HCT116 (cell line): ENCODE data around the gene SLC25A6. TPM values are rescaled to one million over a fixed set of nuclear protein-coding genes. Genes with fewer than 3 reads are reported as not detected.
A peak's percentile ranks its signal among the peaks of the same experiment; 100 is the strongest.

Experiments
- ATAC-seq: fragments of 200-7000 bp; cut with Tn5 transposase; 2 replicates; pipeline ENCODE4 v1.9.1; 2020; ENCODE audit warnings: mild to moderate bottlenecking, moderate library complexity
- BruUV-seq: library from RNA; stranded (reverse); fragments of 400-500 nt; replicated peaks from 2 replicates; lab custom pipeline; 2021; lab: Mats Ljungman, UMichigan
- CTCF ChIA-PET: fragments of 300-600 bp; sonication (Branson Sonifier 250); formaldehyde crosslinking; loops from one replicate; lab custom pipeline; 2021; ENCODE audit warnings: antibody characterized with exemption; lab: Charles Lee
- POLR2A ChIA-PET: fragments of 300-600, 350-600 bp; sonication (Branson Sonifier 250); formaldehyde crosslinking; loops from one replicate; lab custom pipeline; 2021; ENCODE audit warnings: antibody characterized with exemption; lab: Charles Lee
- RAD21 ChIA-PET, 2 experiments: fragments of 300-600 bp; sonication (Branson Sonifier 250); formaldehyde crosslinking; loops; one replicate each; lab custom pipeline; 2023; ENCODE audit warnings: low total read pairs in 2 of 2; ENCODE audit not compliant: uncharacterized antibody in 2 of 2, unreplicated experiment in 2 of 2, low non-redundant PET in 1 of 2; lab: Charles Lee
- DNase-seq: peaks from one replicate; pipeline ENCODE4 v3.0.0-alpha.2; 2010; ENCODE audit warnings: low read depth, low spot score
- H2AFZ ChIP-seq: fragments of 200-600 bp; shearing (Covaris generic), sonication (generic); 2 replicates; pipeline ENCODE4 v1.6.1; 2017; ENCODE audit warnings: low read depth, mixed run types, mixed read lengths, antibody characterized with exemption, low read length; ENCODE audit not compliant: poor library complexity, severe bottlenecking
- H3K27ac ChIP-seq: 2 replicates; pipeline ENCODE4 v1.5.1; 2012; ENCODE audit warnings: low read depth, low read length
- H3K27me3 ChIP-seq: fragments of 200-600 bp; sonication (generic); 2 replicates; pipeline ENCODE4 v1.6.1; 2016; ENCODE audit warnings: mixed run types, low read length, mixed read lengths; ENCODE audit not compliant: insufficient read depth
- H3K36me3 ChIP-seq, 2 experiments: fragments of 200-500 bp in 1 of 2; fragments of 200-600 bp in 1 of 2; sonication (Bioruptor generic) in 1 of 2; sonication (generic) in 1 of 2; 2 replicates each; pipeline versions ENCODE4 v1.5.1 to v1.6.1; 2014 to 2016; ENCODE audit warnings: low read length in 2 of 2, inconsistent platforms in 1 of 2, mixed read lengths in 1 of 2, mixed run types in 1 of 2; ENCODE audit not compliant: insufficient read depth in 2 of 2, control insufficient read depth in 1 of 2
- H3K4me1 ChIP-seq, 2 experiments: fragments of 200-600 bp in 1 of 2; sonication (generic) in 1 of 2; 2 replicates each; pipeline versions ENCODE4 v1.5.1 to v1.6.1; 2012 to 2017; ENCODE audit warnings: low read length in 2 of 2, inconsistent platforms in 1 of 2, mild to moderate bottlenecking in 1 of 2, mixed read lengths in 1 of 2, mixed run types in 1 of 2, moderate library complexity in 1 of 2; ENCODE audit not compliant: insufficient read depth in 2 of 2, control insufficient read depth in 1 of 2
- H3K4me2 ChIP-seq: fragments of 200-600 bp; sonication (generic); 2 replicates; pipeline ENCODE4 v1.6.1; 2017; ENCODE audit warnings: mixed run types, low read length, mixed read lengths
- H3K4me3 ChIP-seq, 2 experiments: fragments of 200-600 bp in 1 of 2; sonication (generic) in 1 of 2; replicated peaks in 1 of 2; 2 replicates each; pipeline ENCODE4 v1.5.1; 2011 to 2016; ENCODE audit warnings: low read length in 2 of 2, control low read depth in 1 of 2, low read depth in 1 of 2, mild to moderate bottlenecking in 1 of 2, mixed read lengths in 1 of 2, mixed run types in 1 of 2
- H3K79me2 ChIP-seq: fragments of 200-600 bp; sonication (generic); 2 replicates; pipeline ENCODE4 v1.6.1; 2017; ENCODE audit warnings: mild to moderate bottlenecking, mixed run types, low read length, moderate library complexity, mixed read lengths; ENCODE audit not compliant: insufficient read depth
- H3K9ac ChIP-seq: fragments of 200-600 bp; sonication (generic); 2 replicates; pipeline ENCODE4 v1.6.1; 2016; ENCODE audit warnings: low read length, mixed read lengths
- H3K9me2 ChIP-seq: fragments of 200-600 bp; sonication (generic), shearing (Covaris generic); 2 replicates; pipeline ENCODE4 v1.6.1; 2017; ENCODE audit warnings: mixed run types, mild to moderate bottlenecking, moderate library complexity; ENCODE audit not compliant: insufficient read depth
- H3K9me3 ChIP-seq, 2 experiments: fragments of 200-500 bp in 1 of 2; fragments of 200-600 bp in 1 of 2; sonication (Bioruptor generic) in 1 of 2; sonication (generic) in 1 of 2; 2 replicates each; pipeline ENCODE4 v1.6.1; 2014 to 2017; ENCODE audit warnings: low read length in 2 of 2, mixed read lengths in 2 of 2, inconsistent platforms in 1 of 2, low read depth in 1 of 2, mild to moderate bottlenecking in 1 of 2, mixed run types in 1 of 2, moderate library complexity in 1 of 2; ENCODE audit not compliant: control insufficient read depth in 1 of 2, insufficient read depth in 1 of 2
- H4K20me1 ChIP-seq: fragments of 200-600 bp; sonication (generic), shearing (Covaris generic); 2 replicates; pipeline ENCODE4 v1.6.1; 2017; ENCODE audit warnings: mixed run types, mild to moderate bottlenecking, moderate library complexity; ENCODE audit not compliant: insufficient read depth
- EGR1 ChIP-seq: IDR thresholded peaks from 2 replicates; pipeline ENCODE4 v1.6.1; 2012; ENCODE audit warnings: low read depth
- EZH2 ChIP-seq: fragments of 200-600 bp; sonication (generic); IDR thresholded peaks from 2 replicates; pipeline ENCODE4 v1.6.1; 2017; ENCODE audit warnings: antibody characterized with exemption, mixed run types
- EZH2phosphoT487 ChIP-seq: fragments of 200-600 bp; IDR thresholded peaks from 2 replicates; pipeline ENCODE4 v1.6.1; 2018; ENCODE audit warnings: antibody characterized with exemption, borderline replicate concordance
- FOSL1 ChIP-seq: IDR thresholded peaks from 2 replicates; pipeline ENCODE4 v1.6.1; 2012; ENCODE audit warnings: low read depth
- POLR2AphosphoS5 ChIP-seq: IDR thresholded peaks from 2 replicates; pipeline ENCODE4 v1.6.1; 2011; ENCODE audit warnings: mild to moderate bottlenecking, low read depth, low read length, moderate library complexity
- SP1 ChIP-seq: IDR thresholded peaks from 2 replicates; pipeline ENCODE4 v1.6.1; 2012; ENCODE audit warnings: low read depth
- TCF7L2 ChIP-seq: IDR thresholded peaks from 2 replicates; pipeline ENCODE4 v1.7.0; 2011; ENCODE audit warnings: borderline replicate concordance, inconsistent platforms; ENCODE audit not compliant: insufficient read depth, insufficient read length; ENCODE audit errors: extremely low read depth
- ZFX ChIP-seq: fragments of 450-650 bp; IDR thresholded peaks from 2 replicates; pipeline ENCODE4 v1.6.1; 2017
- intact Hi-C: fragments of 100-400 bp; cut with micrococcal nuclease; formaldehyde crosslinking; loops from 2 replicates; pipeline ENCODE4 v1.10.0; 2022
- total RNA-seq: library from RNA; stranded (reverse); gene quantifications from one replicate; pipeline ENCODE4 v1.2.1, GENCODE V29; 2021; ENCODE audit not compliant: unreplicated experiment

SLC25A6 gene
- total RNA-seq, 1 experiment from 2014 or later, result 398 TPM

GRCh38 chrX:1355131-1356046 is 36.5 kb downstream of the SLC25A6 start:
- DNase-seq (no peak), ATAC-seq (peak; percentile 40)
- intact Hi-C loops, result no loop called here
- no peak overlapping the region for H3K9ac ChIP-seq
- H3K4me1 ChIP-seq, result no peaks in the 10 kb centered on the region
- no peaks in the 10 kb centered on the region for H4K20me1 ChIP-seq
- H3K9me3 ChIP-seq, result no peaks in the 10 kb centered on the region
- no peaks in the 10 kb centered on the region for H3K79me2 ChIP-seq
- no TSS peak for BruUV-seq
- H3K27me3 ChIP-seq, result no peaks in the 10 kb centered on the region
- CTCF ChIA-PET, result no interaction called here
- RAD21 ChIA-PET, result no interaction called here
- H3K36me3 ChIP-seq, result no peaks in the 10 kb centered on the region
- POLR2A ChIA-PET, result no interaction called here
- H3K9me2 ChIP-seq, result no peaks in the 10 kb centered on the region
- no peak overlapping the region for H3K4me2 ChIP-seq
- no peak overlapping the region for H3K4me3 ChIP-seq
- no peak overlapping the region for H3K27ac ChIP-seq
- no peak for TF ChIP-seq POLR2AphosphoS5
- no peak for TF ChIP-seq EGR1
- TF ChIP-seq FOSL1, result no peak
- TF ChIP-seq ZFX, result no peak
- TF ChIP-seq EZH2phosphoT487, result no peak
- TF ChIP-seq EZH2, result no peak
- no peak for TF ChIP-seq TCF7L2
- TF ChIP-seq SP1, result no peak
- no peak overlapping the region for H2AFZ ChIP-seq
